ENCODE data around the gene TRPM4.

GRCh38 chr19:49231389-49231788, 73.8 kb downstream of the TRPM4 start:
- TF ChIP-seq CTCF (optimal IDR thresholded peaks at IDR 0.05 in 1 of 3, IDR thresholded peaks at IDR 0.05 in 1 of 3, conservative IDR thresholded peaks at IDR 0.05 in 1 of 3; ENCODE audit: extremely low read depth in 1 of 3, insufficient read depth in 2 of 3, low read length in 3 of 3), result no peak
- TF ChIP-seq EZH2 (IDR thresholded peaks at IDR 0.05; ENCODE audit: low read length), result no peak
